ENCODE data around the gene FHIT.
"Not testable (repeated sequence)": the region's sequence is repeated elsewhere in the genome, so short reads cannot be mapped to it uniquely, and the experiment has no call there.

FHIT gene

GRCh38 chr3:60893946-60894345 lies 357.3 kb downstream of the FHIT start:
- H3K23ac ChIP-seq (ENCODE audit: low read length) = no peak overlapping the region
- H3K18ac ChIP-seq (ENCODE audit: low read length) = no peak overlapping the region
- no peak overlapping the region for H2BK15ac ChIP-seq (replicated peaks; ENCODE audit: low read depth)
- no peak overlapping the region for H2AK5ac ChIP-seq (ENCODE audit: low read length)
- no peak overlapping the region for H3K27ac ChIP-seq (ENCODE audit: low read depth, low read length)
- no peaks in the 10 kb centered on the region for H3K4me1 ChIP-seq (ENCODE audit: control insufficient read depth, low read depth, low read length)
- no peak overlapping the region for H4K5ac ChIP-seq (ENCODE audit: low read length)
- H3K4me2 ChIP-seq (ENCODE audit: low read length) = no peak overlapping the region
- no peak overlapping the region for H4K8ac ChIP-seq (ENCODE audit: low read depth, low read length)
- no CpG with 5 or more reads among the region's 2 CpGs for WGBS (ENCODE audit: extremely low coverage, insufficient coverage, low lambda C conversion rate)
- H3K27me3 ChIP-seq (ENCODE audit: insufficient read depth, low read length, poor library complexity) = no peaks in the 10 kb centered on the region
- no peaks in the 10 kb centered on the region for H3K79me2 ChIP-seq (ENCODE audit: control insufficient read depth, insufficient read depth, low read length)
- no peak overlapping the region for H2BK120ac ChIP-seq (ENCODE audit: low read depth, low read length)
- H3K56ac ChIP-seq (ENCODE audit: low read length) = no peak overlapping the region
- no peak overlapping the region for H3K9ac ChIP-seq (ENCODE audit: low read length)
- no peak overlapping the region for H3K4ac ChIP-seq (ENCODE audit: low read depth, low read length)
- no peak overlapping the region for H2BK5ac ChIP-seq (ENCODE audit: low read length)
- DNase-seq = no peak
- H3K36me3 ChIP-seq (ENCODE audit: control insufficient read depth, insufficient read depth, low read length) = no peaks in the 10 kb centered on the region
- H3K79me1 ChIP-seq (ENCODE audit: low read length) = no peaks in the 10 kb centered on the region
- H3K4me3 ChIP-seq (ENCODE audit: low read length) = no peak overlapping the region

DNA sequence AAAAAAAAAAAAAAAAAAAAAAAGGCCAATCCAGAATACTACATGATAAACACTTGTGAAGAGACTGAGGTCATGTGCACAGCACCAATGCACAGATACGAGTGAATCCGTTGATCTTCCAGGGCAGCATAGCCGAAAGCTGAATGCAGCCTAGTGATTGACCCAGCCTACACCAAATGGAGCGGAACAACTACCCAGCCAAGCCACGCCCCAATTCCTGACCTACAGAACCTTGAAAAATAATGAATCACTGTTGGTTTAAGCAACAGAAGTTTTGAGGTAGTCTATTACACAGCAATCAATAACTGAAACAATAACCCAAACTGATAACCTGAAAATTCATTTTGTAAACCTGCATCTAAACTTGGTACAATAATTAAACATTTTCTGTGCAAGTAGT lies 361.0 kb downstream of the FHIT start:
- Histone ChIP-seq H3K27ac (ENCODE audit: low read depth, low read length) (no peak overlapping the region), H3K4me2 (ENCODE audit: low read length) (no peak overlapping the region), H3K79me2 (ENCODE audit: control insufficient read depth, insufficient read depth, low read length) (no peaks in the 10 kb centered on the region), H2BK5ac (ENCODE audit: low read length) (no peak overlapping the region), H3K18ac (ENCODE audit: low read length) (no peak overlapping the region), H3K4ac (ENCODE audit: low read depth, low read length) (no peak overlapping the region), H3K36me3 (ENCODE audit: control insufficient read depth, insufficient read depth, low read length) (no peaks in the 10 kb centered on the region), H2BK120ac (ENCODE audit: low read depth, low read length) (no peak overlapping the region), H3K79me1 (ENCODE audit: low read length) (no peaks in the 10 kb centered on the region), H3K23ac (ENCODE audit: low read length) (no peak overlapping the region), H3K27me3 (ENCODE audit: insufficient read depth, low read length, poor library complexity) (no peaks in the 10 kb centered on the region), H3K56ac (ENCODE audit: low read length) (no peak overlapping the region), H2AK5ac (ENCODE audit: low read length) (no peak overlapping the region), H2BK15ac (replicated peaks; ENCODE audit: low read depth) (no peak overlapping the region), H4K8ac (ENCODE audit: low read depth, low read length) (no peak overlapping the region), H4K5ac (ENCODE audit: low read length) (no peak overlapping the region), H3K9ac (ENCODE audit: low read length) (no peak overlapping the region), H3K4me1 (ENCODE audit: control insufficient read depth, low read depth, low read length) (no peaks in the 10 kb centered on the region), H3K4me3 (ENCODE audit: low read length) (no peak overlapping the region)
- no peak for DNase-seq
- no CpG with 5 or more reads among the region's 5 CpGs for WGBS (ENCODE audit: extremely low coverage, insufficient coverage, low lambda C conversion rate)

- not testable (repeated sequence) for H2BK120ac ChIP-seq (ENCODE audit: low read depth, low read length); H3K36me3 ChIP-seq (ENCODE audit: control insufficient read depth, insufficient read depth, low read length)
Observed at GRCh38 chr3:60888952-60889351, 362.3 kb downstream of the FHIT start.

GRCh38 chr3:60887574-60887973 lies 363.7 kb downstream of the FHIT start:
- H3K79me2 ChIP-seq (ENCODE audit: control insufficient read depth, insufficient read depth, low read length) = no peaks in the 10 kb centered on the region
- no peak overlapping the region for H2AK5ac ChIP-seq (ENCODE audit: low read length)
- H3K4ac ChIP-seq (ENCODE audit: low read depth, low read length) = no peak overlapping the region
- DNase-seq = no peak
- H3K18ac ChIP-seq (ENCODE audit: low read length) = no peak overlapping the region
- H3K4me2 ChIP-seq (ENCODE audit: low read length) = no peak overlapping the region
- H3K56ac ChIP-seq (ENCODE audit: low read length) = no peak overlapping the region
- H3K4me3 ChIP-seq (ENCODE audit: low read length) = no peak overlapping the region
- H3K79me1 ChIP-seq (ENCODE audit: low read length) = no peaks in the 10 kb centered on the region
- H3K27ac ChIP-seq (ENCODE audit: low read depth, low read length) = no peak overlapping the region
- no peak overlapping the region for H2BK15ac ChIP-seq (replicated peaks; ENCODE audit: low read depth)
- no peak overlapping the region for H4K5ac ChIP-seq (ENCODE audit: low read length)
- H3K4me1 ChIP-seq (ENCODE audit: control insufficient read depth, low read depth, low read length) = no peaks in the 10 kb centered on the region
- H3K36me3 ChIP-seq (ENCODE audit: control insufficient read depth, insufficient read depth, low read length) = no peaks in the 10 kb centered on the region
- H2BK120ac ChIP-seq (ENCODE audit: low read depth, low read length) = no peak overlapping the region
- no peak overlapping the region for H2BK5ac ChIP-seq (ENCODE audit: low read length)
- WGBS (ENCODE audit: extremely low coverage, insufficient coverage, low lambda C conversion rate) = no CpG with 5 or more reads among the region's 4 CpGs
- no peak overlapping the region for H3K23ac ChIP-seq (ENCODE audit: low read length)
- H3K27me3 ChIP-seq (ENCODE audit: insufficient read depth, low read length, poor library complexity) = no peaks in the 10 kb centered on the region
- H4K8ac ChIP-seq (ENCODE audit: low read depth, low read length) = no peak overlapping the region
- no peak overlapping the region for H3K9ac ChIP-seq (ENCODE audit: low read length)

More at GRCh38 chr3:60888952-60889351, 362.3 kb downstream of the FHIT start:
- H3K4me1 ChIP-seq (ENCODE audit: control insufficient read depth, low read depth, low read length); H3K79me1 ChIP-seq (ENCODE audit: low read length); H4K8ac ChIP-seq (ENCODE audit: low read depth, low read length); H3K56ac ChIP-seq (ENCODE audit: low read length); H3K9ac ChIP-seq (ENCODE audit: low read length); H3K4me3 ChIP-seq (ENCODE audit: low read length); H3K79me2 ChIP-seq (ENCODE audit: control insufficient read depth, insufficient read depth, low read length); H3K4ac ChIP-seq (ENCODE audit: low read depth, low read length); H3K27me3 ChIP-seq (ENCODE audit: insufficient read depth, low read length, poor library complexity); H3K18ac ChIP-seq (ENCODE audit: low read length); H3K23ac ChIP-seq (ENCODE audit: low read length); H2BK15ac ChIP-seq (replicated peaks; ENCODE audit: low read depth); DNase-seq; H3K4me2 ChIP-seq (ENCODE audit: low read length); H2AK5ac ChIP-seq (ENCODE audit: low read length); H3K27ac ChIP-seq (ENCODE audit: low read depth, low read length); H2BK5ac ChIP-seq (ENCODE audit: low read length); H4K5ac ChIP-seq (ENCODE audit: low read length): not testable (repeated sequence)
- WGBS (ENCODE audit: extremely low coverage, insufficient coverage, low lambda C conversion rate) = 97% methylated on average over 4 of the region's 10 CpGs

DNA sequence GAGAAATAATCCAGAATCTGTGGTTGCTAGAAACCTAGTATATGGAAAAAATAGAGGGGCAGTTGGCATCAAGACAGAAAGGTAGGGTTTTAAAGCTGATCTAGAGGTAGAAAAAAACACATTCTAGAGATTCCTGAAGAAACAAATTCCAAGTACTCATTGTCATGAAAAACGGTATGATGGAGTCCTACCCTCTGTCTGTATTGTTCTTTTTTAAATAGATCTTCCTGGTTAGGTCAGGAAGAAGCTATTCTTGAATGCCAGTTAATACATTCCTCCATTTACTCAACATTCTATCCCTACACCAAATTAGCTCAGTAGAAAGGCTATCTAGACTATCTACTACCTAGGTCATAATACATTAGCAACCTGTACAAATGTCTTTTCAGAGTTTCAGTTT lies 364.7 kb downstream of the FHIT start:
- Histone ChIP-seq H3K27me3 (ENCODE audit: insufficient read depth, low read length, poor library complexity) (no peaks in the 10 kb centered on the region), H2BK120ac (ENCODE audit: low read depth, low read length) (no peak overlapping the region), H3K18ac (ENCODE audit: low read length) (no peak overlapping the region), H3K9ac (ENCODE audit: low read length) (no peak overlapping the region), H2BK15ac (replicated peaks; ENCODE audit: low read depth) (no peak overlapping the region), H2AK5ac (ENCODE audit: low read length) (no peak overlapping the region), H4K8ac (ENCODE audit: low read depth, low read length) (no peak overlapping the region), H4K5ac (ENCODE audit: low read length) (no peak overlapping the region), H2BK5ac (ENCODE audit: low read length) (no peak overlapping the region), H3K36me3 (ENCODE audit: control insufficient read depth, insufficient read depth, low read length) (no peaks in the 10 kb centered on the region), H3K4me1 (ENCODE audit: control insufficient read depth, low read depth, low read length) (no peaks in the 10 kb centered on the region), H3K4me3 (ENCODE audit: low read length) (no peak overlapping the region), H3K79me2 (ENCODE audit: control insufficient read depth, insufficient read depth, low read length) (no peaks in the 10 kb centered on the region), H3K4me2 (ENCODE audit: low read length) (no peak overlapping the region), H3K23ac (ENCODE audit: low read length) (no peak overlapping the region), H3K79me1 (ENCODE audit: low read length) (no peaks in the 10 kb centered on the region), H3K4ac (ENCODE audit: low read depth, low read length) (no peak overlapping the region), H3K56ac (ENCODE audit: low read length) (no peak overlapping the region), H3K27ac (ENCODE audit: low read depth, low read length) (no peak overlapping the region)
- WGBS (ENCODE audit: extremely low coverage, insufficient coverage, low lambda C conversion rate) = no CpG with 5 or more reads among the region's 1 CpG
- peak; percentile 15 for DNase-seq

- Histone ChIP-seq H3K79me2 (ENCODE audit: control insufficient read depth, insufficient read depth, low read length) (no peaks in the 10 kb centered on the region), H3K27me3 (ENCODE audit: insufficient read depth, low read length, poor library complexity) (no peaks in the 10 kb centered on the region), H3K4me3 (ENCODE audit: low read length) (no peak overlapping the region), H3K4me1 (ENCODE audit: control insufficient read depth, low read depth, low read length) (no peaks in the 10 kb centered on the region), H3K36me3 (ENCODE audit: control insufficient read depth, insufficient read depth, low read length) (no peaks in the 10 kb centered on the region), H4K5ac (ENCODE audit: low read length) (no peak overlapping the region), H2BK5ac (ENCODE audit: low read length) (no peak overlapping the region), H2AK5ac (ENCODE audit: low read length) (no peak overlapping the region), H3K4ac (ENCODE audit: low read depth, low read length) (no peak overlapping the region), H3K18ac (ENCODE audit: low read length) (no peak overlapping the region), H3K4me2 (ENCODE audit: low read length) (no peak overlapping the region), H2BK120ac (ENCODE audit: low read depth, low read length) (no peak overlapping the region), H3K27ac (ENCODE audit: low read depth, low read length) (no peak overlapping the region), H2BK15ac (replicated peaks; ENCODE audit: low read depth) (no peak overlapping the region), H3K23ac (ENCODE audit: low read length) (no peak overlapping the region), H3K56ac (ENCODE audit: low read length) (no peak overlapping the region), H4K8ac (ENCODE audit: low read depth, low read length) (no peak overlapping the region), H3K9ac (ENCODE audit: low read length) (no peak overlapping the region), H3K79me1 (ENCODE audit: low read length) (no peaks in the 10 kb centered on the region)
- no peak for DNase-seq
- WGBS (ENCODE audit: extremely low coverage, insufficient coverage, low lambda C conversion rate) = no CpG with 5 or more reads among the region's 2 CpGs
Observed at GRCh38 chr3:60884005-60884404, 367.2 kb downstream of the FHIT start.
